Glomerular endothelial cell (primary cell): ENCODE results near the gene RNF223. TPM values are rescaled to one million over a fixed set of nuclear protein-coding genes. Genes with fewer than 3 reads are reported as not detected.
"Not testable (repeated sequence)": the region's sequence is repeated elsewhere in the genome, so short reads cannot be mapped to it uniquely, and the experiment has no call there.

Experiments used
- DNase-seq: peaks from one replicate; pipeline ENCODE4 v3.0.0-alpha.2; 2011; ENCODE audit warnings: low read depth, low spot score; ENCODE audit errors: extremely low read depth
- total RNA-seq: library from RNA; depleted of rRNA; stranded (reverse); fragments of >200 nt; gene quantifications from 2 replicates; pipeline ENCODE4 v1.2.3, GENCODE V29; 2015

Gene RNF223
- total RNA-seq, 1 donor from 2014 or later, result not detected

DNA sequence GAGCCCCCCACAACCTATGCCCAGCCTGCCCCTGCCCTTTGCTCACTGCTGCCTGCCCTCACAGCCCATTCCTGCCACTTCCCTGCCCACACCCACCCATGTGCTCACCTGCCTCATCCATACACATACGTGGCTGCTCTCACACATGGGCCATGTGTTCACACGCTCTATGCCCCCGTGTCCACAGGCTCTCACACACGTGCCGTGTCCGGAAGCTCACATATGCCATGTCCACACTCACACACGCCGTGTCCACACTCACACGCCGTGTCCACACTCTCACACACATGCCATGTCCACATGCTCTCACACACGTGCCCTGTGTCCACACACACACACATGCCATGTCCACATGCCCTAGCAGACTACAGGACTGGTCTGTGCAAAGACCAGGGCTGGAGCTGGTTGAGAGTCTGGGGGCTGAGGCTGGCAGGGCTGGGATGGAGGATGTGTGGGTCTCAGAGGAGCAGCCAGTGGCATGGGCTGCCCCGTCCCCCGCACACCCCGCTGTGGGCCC, 583 bp upstream of the RNF223 start:
- no peak for DNase-seq

DNA sequence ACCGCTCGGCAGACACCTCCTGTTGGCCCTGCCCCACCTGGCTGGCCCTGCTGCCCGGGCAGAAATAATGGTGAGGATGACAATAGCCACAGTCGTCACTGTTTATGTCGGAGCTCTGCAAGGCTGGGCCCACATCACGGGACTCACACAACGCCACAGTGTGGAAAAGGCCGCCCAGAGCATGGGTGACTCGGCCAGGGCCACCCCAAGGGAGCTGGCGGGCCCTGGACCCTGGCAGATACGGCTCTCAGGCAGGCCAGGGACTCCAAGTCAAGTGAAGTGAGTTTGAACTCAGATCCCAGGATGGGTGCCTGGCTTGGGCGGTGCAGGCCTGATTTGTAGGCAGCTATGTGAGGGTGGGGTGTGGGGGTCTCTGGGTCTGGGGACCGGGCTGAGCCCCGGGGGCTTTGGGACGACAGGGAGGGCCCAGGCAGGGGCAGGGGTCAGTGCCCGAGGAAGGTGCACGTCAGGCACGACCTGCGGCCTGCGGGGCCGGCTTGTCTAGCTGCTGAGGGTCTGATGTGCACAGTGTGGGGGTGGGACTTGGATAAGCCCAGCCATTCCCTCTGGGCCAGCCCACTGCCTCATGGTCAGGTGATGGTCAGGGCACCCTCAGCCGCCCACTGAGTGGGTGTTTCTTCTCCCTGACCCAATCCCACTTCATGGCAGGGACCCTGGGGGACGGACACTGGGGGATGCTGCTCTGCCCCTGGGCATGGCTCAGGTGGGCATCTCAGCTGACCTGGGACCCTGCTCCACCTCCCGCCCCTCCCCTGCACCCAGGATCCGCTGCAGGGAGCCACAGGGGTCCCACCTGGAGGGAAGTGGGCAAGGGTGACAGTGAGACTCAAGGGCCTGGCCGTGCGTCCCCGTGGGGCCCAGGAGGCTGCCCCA, 1.0 kb downstream of the RNF223 start:
- DNase-seq, result no peak

DNA sequence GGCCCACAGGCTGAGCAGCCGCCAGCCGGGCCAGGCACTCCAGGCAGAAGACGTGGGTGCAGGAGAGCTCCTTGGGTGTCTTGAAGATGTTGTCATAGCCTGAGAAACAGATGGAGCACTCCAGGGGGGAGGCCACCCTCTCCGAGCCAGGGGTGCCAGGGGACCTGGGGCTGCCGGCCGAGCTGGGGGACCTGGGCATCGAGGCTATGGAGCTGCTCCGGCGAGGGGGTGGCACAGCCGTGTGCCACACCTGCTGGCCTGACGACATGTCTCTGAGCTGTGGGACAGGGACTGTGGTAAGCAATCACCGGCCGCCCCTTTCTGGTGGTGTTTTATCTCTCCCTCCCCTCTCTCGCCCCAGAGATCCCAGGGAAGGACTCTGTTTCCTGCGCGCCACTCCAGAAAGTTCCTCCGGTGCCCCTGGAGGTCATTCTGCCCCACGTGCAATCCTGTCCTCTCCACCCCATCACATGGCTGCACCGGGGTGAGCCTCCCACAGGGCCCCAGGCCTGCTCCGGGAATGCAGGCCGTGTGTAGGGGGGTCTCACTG, 1.7 kb downstream of the RNF223 start:
- no peak for DNase-seq

DNA sequence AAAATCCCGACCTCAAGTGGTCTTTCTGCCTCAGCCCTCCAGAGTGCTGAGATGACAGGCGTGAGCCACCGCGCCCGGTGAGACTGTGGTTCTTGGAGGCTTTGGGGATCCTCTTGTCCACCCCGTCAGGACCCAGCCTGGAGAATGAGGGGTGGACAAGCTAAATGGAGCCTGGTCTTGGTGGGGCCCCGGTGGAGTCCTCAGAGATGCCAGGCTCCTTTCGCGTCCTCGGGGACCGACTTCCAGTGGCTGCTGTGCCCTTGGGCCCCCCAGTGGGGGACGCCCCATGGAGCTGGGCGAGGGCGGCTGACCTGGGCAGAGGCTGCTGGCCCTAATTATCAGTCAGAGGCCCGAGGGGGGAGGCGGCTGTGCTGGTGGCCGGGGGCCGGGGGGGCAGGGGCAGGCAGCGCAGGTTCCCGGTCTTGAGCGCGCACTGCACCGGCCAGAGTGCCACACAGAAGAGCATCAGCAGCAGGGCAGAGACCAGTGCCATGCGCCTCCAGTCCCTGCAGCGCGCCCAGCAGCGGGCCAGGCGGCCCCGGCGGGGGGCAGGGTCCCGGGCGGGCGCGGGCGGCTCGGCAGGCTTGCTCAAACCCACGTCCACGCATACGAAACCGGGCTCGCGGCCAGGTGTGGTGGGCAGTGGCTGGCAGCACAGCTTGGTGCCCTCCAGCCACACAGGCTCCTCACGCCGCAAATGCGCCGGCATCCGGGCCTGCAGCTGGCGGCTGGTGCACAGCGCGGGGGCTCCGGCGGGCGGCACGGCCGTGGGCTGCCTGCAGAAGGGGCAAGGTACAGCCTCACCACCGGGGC, 2.4 kb downstream of the RNF223 start:
- no peak for DNase-seq

DNA sequence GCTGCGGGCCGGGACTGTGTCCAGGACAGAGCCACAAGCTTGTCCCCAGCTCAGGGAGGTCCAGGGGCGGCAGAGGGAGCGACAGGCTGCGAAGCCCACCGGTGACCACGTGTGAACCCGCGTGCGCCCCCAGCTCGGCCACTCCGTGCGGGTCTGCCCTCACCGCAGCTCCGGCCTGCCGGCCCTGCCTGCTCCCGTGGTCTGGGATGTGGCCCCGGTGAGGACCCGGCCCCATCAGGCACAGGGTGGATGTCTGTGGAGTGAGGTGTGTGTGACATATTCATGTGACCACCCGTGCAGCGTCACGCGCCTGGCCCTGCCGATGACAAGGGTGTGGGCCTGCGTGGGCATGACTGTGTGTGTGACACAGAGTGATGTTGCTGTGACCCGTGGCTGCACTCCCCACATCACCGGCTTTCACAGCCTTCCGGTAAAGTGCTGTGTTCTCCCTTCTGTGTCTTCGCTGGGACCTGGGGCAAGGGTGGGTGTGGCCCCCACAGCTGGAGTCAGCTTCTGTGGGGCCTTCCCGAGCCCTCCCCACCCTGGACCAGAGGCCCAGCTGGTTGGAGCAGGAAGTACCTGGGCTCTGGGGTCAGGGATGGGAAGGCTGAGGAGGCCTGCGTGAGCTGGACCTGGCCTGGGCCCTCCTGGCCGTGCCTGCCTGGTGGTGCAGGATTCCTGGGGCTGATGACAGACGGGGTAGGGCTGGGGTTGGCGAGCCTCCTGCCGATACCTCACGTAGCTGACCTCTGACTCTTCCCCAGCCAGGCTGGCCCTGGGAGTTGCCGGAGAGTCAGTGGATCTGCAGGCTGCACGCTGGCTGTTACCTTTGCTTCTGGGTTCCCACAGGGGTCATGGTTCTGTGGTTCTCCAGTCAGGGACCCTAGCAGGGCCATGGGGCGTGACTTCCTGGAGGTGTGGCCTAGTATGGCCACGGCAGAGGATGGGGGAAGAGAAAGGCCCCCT, 4.1 kb downstream of the RNF223 start:
- no peak for DNase-seq

DNA sequence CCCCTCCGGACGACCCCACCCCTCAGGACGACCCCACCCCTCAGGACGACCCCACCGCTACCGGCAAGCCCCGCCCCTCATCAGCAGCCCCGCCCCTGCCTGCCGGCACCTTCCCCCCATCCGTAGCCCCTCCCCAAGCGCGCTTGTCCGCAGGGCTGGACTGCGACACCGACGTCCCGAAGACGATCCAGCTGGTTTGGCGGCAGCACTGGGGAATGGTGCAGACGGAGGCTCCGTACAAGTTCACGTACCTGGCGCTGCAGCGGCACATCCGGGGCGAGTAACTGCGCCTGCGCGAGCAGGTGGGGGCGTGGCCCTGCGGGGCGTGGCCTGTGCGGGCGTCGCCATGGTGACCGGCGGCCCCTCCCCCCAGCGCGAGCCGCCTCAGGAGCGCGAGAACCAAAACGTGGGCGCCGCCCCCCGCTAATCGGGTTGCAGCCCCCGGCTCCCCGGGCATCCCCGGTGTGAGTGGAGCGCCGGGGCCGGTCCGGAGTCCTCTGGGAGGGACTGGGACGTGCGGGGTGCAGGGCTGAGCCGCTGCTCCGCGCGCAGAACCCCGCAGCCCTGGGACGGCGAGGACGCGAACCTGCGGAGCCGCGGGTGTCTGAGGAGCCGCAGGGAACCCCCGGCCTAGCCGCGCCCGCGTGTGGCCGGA, 4.9 kb downstream of the RNF223 start:
- no peak for DNase-seq

DNA sequence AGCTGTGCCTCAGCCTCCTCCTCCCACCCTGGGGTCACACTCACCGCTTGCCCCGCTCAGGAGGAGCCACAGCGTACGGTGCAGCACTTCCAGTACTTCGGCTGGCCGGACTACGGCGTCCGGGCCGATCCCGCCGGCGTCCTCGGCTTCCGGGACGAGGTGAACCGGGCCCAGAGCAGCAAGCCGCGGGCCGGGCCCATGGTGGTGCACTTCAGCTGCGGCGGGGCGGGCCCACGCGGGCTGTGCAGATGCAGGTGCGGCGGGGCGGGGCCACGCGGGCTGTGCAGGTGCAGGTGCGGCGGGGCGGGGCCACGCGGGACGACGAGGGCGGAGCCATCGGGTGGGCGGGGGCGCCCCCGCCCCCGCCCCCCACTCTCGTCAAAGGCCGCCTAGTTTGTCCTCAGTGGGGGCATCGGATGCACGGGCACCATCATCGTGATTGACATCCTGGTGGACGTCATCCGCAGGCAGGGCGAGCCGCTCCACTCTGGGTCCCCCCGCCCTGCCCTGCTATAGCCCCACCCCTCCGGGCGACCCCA, 5.5 kb downstream of the RNF223 start:
- DNase-seq, result no peak

DNA sequence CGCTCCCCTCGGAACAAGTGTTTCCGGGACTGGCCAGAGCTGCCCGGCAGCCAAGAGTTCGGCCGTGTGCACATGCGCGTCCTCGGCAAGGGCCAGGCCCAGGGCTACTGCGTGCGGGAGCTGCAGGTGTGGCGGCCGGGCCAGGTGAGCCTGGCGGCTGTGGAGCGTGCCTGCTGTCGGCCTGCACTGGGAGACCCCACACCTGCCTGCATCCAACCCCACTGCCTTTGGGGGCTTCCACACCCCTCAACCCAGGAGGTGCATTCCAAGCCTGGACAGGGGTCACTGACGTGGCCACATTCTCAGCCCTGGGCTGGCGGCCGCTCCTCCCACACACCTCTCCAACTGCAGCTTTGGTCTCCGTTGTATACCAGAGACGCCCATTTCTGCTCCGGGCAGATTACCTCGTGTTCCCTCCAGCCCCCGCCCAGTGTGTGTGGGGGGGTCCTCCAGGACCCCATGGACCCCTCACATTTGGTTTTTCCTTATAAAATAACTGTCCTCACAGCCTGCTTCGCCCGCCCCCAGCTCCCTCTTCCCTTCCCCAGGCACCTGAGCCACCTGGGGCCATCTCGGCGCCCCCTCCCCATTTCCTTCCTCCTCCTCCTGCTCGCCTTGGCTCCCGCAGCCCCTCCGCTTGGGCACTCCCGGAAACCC, 6.1 kb downstream of the RNF223 start:
- no peak for DNase-seq

DNA sequence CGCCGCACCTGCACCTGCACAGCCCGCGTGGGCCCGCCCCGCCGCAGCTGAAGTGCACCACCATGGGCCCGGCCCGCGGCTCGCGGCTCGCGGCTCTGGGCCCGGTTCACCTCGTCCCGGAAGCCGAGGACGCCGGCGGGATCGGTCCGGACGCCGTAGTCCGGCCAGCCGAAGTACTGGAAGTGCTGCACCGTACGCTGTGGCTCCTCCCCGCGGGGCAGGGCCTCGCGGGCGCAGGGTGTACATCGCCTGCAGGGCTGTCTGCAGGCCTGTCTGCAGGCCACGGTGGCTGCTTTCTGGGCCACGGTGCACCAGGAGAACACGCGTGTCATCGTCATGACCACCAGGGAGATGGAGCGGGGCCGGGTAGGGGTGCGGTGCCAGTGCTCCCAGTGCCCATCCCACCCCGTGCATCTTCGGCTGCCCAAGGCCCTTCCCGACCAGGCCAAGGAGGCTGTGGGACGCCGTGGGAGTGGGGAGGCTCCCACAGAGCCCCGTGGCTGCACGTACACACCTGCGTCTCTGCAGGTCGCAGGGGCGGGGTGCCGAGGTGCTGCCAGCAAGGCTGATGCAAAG, 6.7 kb downstream of the RNF223 start:
- DNase-seq, result no peak

DNA sequence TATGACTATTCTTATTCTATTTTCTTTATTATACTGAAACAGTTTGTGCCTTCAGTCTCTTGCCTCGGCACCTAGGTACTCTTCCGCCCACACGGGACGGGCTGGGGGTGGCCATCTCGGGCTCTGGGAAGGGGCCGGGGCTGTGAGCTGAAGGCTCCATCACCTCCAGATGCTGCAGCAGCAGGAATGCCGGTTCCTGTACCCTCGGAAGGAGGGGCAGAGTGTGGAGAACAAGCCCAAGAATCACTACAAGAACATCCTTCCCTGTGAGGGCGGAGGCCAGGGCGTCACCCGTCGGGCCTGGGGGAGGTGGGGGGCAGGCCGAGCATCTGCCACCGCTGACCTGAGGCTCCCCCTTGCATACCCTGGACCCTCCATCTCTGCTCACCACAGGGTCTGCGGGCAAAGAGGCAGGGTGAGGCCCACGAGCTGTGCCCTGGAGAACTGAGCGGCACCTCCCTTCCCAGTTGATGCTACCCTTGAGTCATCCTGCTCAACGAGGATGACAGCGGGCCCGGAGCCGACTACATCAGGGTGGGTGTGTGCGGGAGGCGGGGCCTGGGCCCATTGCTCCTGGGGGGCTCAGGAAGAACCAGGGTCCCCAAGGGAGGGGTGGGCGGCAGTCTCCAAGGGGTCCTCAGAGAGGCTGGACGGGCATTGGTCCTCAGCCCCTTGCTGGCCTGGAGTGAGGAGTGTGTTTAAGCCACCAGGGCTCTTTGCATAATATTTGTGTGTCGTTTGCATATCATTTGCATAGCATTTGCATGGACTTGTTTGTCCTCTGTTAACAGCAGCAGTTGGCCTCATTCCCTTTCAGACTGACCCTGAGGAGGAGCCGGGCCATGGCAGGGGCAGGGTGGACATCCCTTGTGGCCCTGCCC, 7.5 kb downstream of the RNF223 start:
- no peak for DNase-seq

DNA sequence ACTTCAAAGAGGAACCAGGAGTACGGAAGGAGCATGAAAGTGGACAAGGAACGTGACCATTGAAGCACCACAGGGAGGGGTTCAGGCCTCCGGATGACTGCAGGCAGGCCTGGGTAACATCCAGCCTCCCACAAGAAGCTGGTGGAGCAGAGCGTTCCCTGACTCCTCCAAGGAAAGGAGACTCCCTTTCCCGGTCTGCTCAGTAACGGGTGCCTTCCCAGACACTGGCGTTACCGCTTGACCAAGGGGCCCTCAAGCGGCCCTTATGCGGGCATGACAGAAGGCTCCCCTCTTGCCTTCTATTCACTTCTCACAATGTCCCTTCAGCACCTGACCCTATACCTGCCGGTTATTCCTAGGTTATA, 8.2 kb downstream of the RNF223 start:
- DNase-seq, result not testable (repeated sequence)

DNA sequence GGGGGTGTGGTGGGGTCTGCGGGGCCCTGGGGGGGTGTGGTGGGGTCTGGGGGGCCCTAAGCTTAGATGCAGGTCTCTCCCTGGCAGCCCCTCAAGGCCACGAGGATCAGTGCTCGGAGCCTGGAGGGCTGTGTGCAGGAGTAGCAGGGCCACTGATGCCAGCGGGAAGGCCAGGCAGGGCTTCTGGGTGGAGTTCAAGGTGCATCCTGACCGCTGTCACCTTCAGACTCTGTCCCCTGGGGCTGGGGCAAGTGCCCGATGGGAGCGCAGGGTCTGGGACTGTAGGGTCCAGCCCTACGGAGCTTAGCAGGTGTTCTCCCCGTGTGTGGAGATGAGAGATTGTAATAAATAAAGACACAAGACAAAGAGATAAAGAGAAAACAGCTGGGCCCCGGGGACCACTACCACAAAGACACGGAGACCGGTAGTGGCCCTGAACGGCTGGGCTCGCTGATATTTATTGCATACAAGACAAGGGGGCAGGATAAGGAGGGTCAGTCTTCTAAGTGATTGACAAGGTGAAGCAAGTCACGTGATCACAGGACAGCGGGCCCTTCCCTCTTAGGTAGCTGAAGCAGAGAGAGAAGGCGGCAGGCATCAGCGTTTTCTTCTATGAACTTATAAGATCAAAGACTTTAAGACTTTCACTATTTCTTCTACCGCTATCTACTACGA, 8.7 kb downstream of the RNF223 start:
- DNase-seq, result no peak

DNA sequence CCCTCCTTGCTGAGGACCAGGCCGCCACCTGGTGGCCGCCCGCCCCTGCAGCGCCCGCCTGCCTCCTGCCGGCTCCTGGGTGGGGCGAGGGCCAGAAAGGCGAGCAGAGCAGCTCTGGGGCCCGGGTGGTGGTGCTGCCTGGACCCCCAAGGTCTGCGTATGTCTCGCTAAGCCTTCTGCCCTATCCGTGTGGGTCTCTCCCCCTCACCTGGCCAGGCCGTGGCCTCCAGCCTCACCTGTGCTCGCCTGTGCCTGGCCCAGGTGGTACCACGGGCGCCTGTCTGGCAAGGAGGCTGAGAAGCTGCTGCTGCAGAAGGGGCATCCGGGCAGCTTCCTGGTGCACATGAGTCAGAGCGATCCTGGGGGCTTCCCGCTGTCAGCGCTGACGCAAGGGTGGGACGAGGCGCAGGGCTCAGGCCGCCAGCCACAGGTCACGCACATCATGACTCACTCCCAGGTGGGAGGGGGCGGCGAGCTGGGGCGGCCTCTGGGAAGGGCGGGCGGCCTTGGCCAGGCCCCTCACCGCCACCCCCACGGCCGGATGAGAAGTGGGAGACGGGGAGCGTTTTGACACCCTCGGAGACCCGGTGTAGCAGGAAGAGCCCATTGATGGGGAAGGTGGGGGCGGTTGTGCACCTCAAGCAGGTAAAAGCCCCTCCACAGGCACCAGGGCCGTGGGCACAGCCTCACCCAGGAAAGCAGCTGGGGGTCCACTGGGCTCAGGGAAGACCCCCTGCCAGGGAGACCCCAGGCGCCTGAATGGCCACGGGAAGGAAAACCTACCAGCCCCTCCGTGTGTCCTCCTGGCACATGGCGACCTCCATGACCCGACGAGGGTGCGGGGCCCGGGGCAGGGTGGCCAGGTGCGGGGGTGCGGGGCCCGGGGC, 9.9 kb downstream of the RNF223 start:
- peak; percentile 22 for DNase-seq

DNA sequence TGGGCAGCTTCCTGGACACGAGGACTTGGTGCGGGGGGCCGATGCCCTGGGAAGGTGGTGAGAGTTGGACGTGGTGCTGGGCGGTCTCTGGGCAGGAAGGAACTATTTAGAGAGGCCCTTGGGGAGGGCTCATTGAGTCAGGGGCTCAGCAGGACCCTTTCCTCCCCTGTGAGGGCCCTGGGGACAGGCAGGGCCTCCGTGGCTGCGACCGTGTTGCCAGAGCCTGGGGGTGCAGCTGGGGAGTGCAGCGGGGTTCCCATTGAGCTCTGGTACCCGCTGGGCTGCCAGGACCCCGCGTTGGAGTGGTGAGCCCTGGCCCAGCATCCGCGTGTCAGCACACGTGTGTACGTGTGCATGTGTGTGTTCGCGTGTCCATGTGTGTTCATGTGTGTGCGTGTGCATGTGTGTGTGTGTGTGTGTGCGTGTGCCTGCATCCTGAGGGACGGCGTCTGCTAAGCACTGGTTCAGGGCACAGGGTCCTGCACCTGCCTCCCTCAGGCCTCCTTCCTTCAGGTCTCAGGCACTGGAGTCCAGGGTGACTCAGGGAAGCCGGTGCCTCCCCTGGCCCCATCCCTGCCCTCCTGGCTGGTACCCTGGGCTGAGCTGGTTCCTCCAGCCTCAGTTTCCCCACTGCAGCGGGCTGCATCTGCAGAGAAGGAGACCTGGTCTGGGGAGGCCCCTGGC, 10.7 kb downstream of the RNF223 start:
- no peak for DNase-seq

DNA sequence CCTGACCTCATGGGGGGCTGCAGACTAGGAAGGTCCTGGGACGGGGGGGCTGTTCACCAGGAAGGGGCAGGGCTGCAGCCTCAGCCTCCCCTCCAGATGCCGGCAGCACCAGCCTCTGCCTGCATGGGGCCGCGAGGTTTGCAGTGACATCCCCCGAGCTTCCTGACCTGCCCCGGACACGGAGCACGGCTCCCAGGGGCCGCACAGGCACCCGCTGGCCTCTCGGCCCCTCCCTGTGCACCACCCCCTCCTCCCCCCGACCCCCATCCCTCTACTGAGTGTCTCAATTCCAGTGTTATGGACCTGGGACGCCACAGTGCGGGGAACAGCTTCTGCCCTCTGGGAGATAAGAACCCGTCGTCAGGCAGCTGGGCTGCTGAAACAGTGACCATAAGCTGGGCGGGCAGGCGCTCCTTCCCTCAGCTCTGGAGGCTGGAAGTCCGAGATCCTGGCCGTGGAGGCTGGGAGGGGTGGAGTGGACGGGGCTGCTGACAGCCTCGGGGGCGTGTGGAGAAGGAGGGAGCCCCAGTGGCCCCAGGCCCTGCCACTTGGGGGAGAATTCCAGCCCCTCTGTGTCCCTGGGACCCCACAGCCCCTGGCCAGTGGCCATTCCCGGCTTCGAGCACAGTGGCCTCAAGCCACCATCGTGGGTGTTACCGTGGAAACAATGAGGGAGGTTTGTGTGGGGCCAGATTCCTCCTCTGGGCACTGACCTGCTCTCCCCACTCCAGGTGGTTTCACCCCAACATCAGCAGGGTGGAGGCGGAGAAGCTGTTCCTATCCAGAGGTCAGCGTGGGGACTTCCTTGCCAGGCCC, 11.6 kb downstream of the RNF223 start:
- no peak for DNase-seq
